H1 (cell line): ENCODE data around the gene CIRBP. TPM values are rescaled to one million over a fixed set of nuclear protein-coding genes. Genes with fewer than 3 reads are reported as not detected.

Experiments used
- CTCF ChIA-PET: fragments of 300-600 bp; sonication (Branson Sonifier 250); formaldehyde crosslinking; loops from one replicate; lab custom pipeline; 2021; ENCODE audit not compliant: partially characterized antibody; lab: Charles Lee
- POLR2A ChIA-PET: fragments of 300-600 bp; sonication (Branson Sonifier 250); formaldehyde crosslinking; loops from one replicate; lab custom pipeline; 2021; ENCODE audit warnings: inconsistent platforms; ENCODE audit not compliant: partially characterized antibody; lab: Charles Lee
- DNase-seq, 2 experiments: peaks; one replicate each; pipeline versions ENCODE4 v3.0.0 to v3.0.0-alpha.2; 2010 to 2022; ENCODE audit warnings: low spot score in 2 of 2, low read depth in 1 of 2, mixed read lengths in 1 of 2
- FAIRE-seq: peaks from 2 replicates; lab custom pipeline; 2011; peaks lifted over from hg19 to GRCh38; lab: Jason Lieb, UNC
- H2AFZ ChIP-seq: 2 replicates; pipeline ENCODE4 v1.8.1; 2012; ENCODE audit warnings: low read length, inconsistent platforms
- H2AK5ac ChIP-seq: 2 replicates; pipeline ENCODE4 v1.6.1; 2013; ENCODE audit warnings: low read depth, low read length
- H2BK120ac ChIP-seq: replicated peaks from 2 replicates; pipeline ENCODE3; 2013; ENCODE audit warnings: low read depth, low read length, inconsistent platforms
- H2BK12ac ChIP-seq: 2 replicates; pipeline ENCODE4 v1.6.1; 2013; ENCODE audit warnings: low read depth, low read length
- H2BK15ac ChIP-seq: 2 replicates; pipeline ENCODE4 v1.6.1; 2013; ENCODE audit warnings: low read length
- H2BK20ac ChIP-seq: 2 replicates; pipeline ENCODE4 v1.6.1; 2013; ENCODE audit warnings: low read length
- H2BK5ac ChIP-seq: 2 replicates; pipeline ENCODE4 v1.6.1; 2013; ENCODE audit warnings: low read depth, low read length
- H3K14ac ChIP-seq: 2 replicates; pipeline ENCODE4 v1.6.1; 2013; ENCODE audit warnings: inconsistent platforms; ENCODE audit not compliant: insufficient read length
- H3K18ac ChIP-seq: 2 replicates; pipeline ENCODE4 v1.6.1; 2013; ENCODE audit warnings: low read length; ENCODE audit errors: extremely low read depth
- H3K23ac ChIP-seq: 2 replicates; pipeline ENCODE4 v1.6.1; 2013; ENCODE audit warnings: inconsistent platforms; ENCODE audit not compliant: insufficient read length
- H3K23me2 ChIP-seq: 2 replicates; pipeline ENCODE4 v1.6.1; 2013; ENCODE audit warnings: low read depth, low read length
- H3K27ac ChIP-seq: 2 replicates; pipeline ENCODE4 v1.6.1; 2011; ENCODE audit warnings: low read depth, low read length, inconsistent platforms
- H3K27me3 ChIP-seq, 4 experiments: replicated peaks in 1 of 4; 1 replicate in 1 of 4; 2 replicates in 3 of 4; pipeline versions ENCODE4 v1.6.1 to v1.8.1; 2011 to 2013; ENCODE audit warnings: low read length in 3 of 4, mild to moderate bottlenecking in 3 of 4, inconsistent platforms in 2 of 4, mixed read lengths in 2 of 4, moderate library complexity in 1 of 4; ENCODE audit not compliant: control insufficient read depth in 3 of 4, insufficient read depth in 3 of 4; ENCODE audit errors: extremely low read depth in 1 of 4
- H3K36me3 ChIP-seq, 4 experiments: 2 replicates each; pipeline versions ENCODE4 v1.6.1 to v1.8.1; 2011 to 2013; ENCODE audit warnings: mild to moderate bottlenecking in 4 of 4, low read length in 3 of 4, moderate library complexity in 2 of 4, control low read depth in 1 of 4, inconsistent platforms in 1 of 4; ENCODE audit not compliant: insufficient read depth in 4 of 4, control insufficient read depth in 2 of 4
- H3K4ac ChIP-seq: replicated peaks from 2 replicates; pipeline ENCODE3; 2013; ENCODE audit warnings: low read length, low read depth, mixed read lengths, inconsistent platforms; ENCODE audit not compliant: insufficient read length
- H3K4me1 ChIP-seq, 4 experiments: replicated peaks in 1 of 4; 1 replicate in 1 of 4; 2 replicates in 3 of 4; pipeline versions ENCODE4 v1.6.1 to v1.8.1; 2011 to 2013; ENCODE audit warnings: low read length in 3 of 4, inconsistent platforms in 2 of 4, mixed read lengths in 1 of 4; ENCODE audit not compliant: insufficient read depth in 4 of 4, control insufficient read depth in 3 of 4
- H3K4me2 ChIP-seq, 2 experiments: 2 replicates each; pipeline versions ENCODE4 v1.6.1 to v1.8.1; 2011 to 2013; ENCODE audit warnings: low read depth in 2 of 2, low read length in 2 of 2, control low read depth in 1 of 2, inconsistent platforms in 1 of 2, mild to moderate bottlenecking in 1 of 2; ENCODE audit not compliant: insufficient read depth in 1 of 2
- H3K4me3 ChIP-seq, 4 experiments: fragments of 200-600, 300-600 bp in 1 of 4; sonication (generic), shearing (Covaris generic), sonication (Bioruptor Twin) in 1 of 4; 2 replicates each; pipeline versions ENCODE4 v1.5.1 to v1.8.1; 2011 to 2016; ENCODE audit warnings: low read length in 4 of 4, low read depth in 3 of 4, control low read depth in 2 of 4, inconsistent platforms in 2 of 4, mild to moderate bottlenecking in 2 of 4, mixed read lengths in 1 of 4, moderate library complexity in 1 of 4; ENCODE audit not compliant: insufficient read depth in 2 of 4; ENCODE audit errors: extremely low read depth in 1 of 4
- H3K56ac ChIP-seq: replicated peaks from 2 replicates; pipeline ENCODE3; 2013; ENCODE audit warnings: low read depth, mild to moderate bottlenecking, mixed read lengths, low read length, inconsistent platforms; ENCODE audit not compliant: insufficient read length
- H3K79me1 ChIP-seq: 2 replicates; pipeline ENCODE4 v1.6.1; 2013; ENCODE audit warnings: low read depth, low read length, control low read depth
- H3K79me2 ChIP-seq, 2 experiments: 2 replicates each; pipeline versions ENCODE4 v1.6.1 to v1.8.1; 2012 to 2013; ENCODE audit warnings: low read length in 2 of 2, mild to moderate bottlenecking in 2 of 2, inconsistent platforms in 1 of 2; ENCODE audit not compliant: insufficient read depth in 2 of 2, control insufficient read depth in 1 of 2
- H3K9ac ChIP-seq, 4 experiments: replicated peaks in 1 of 4; 1 replicate in 1 of 4; 2 replicates in 3 of 4; pipeline versions ENCODE4 v1.6.1 to v1.8.1; 2011 to 2013; ENCODE audit warnings: low read depth in 3 of 4, low read length in 3 of 4, control low read depth in 2 of 4, mild to moderate bottlenecking in 2 of 4, moderate library complexity in 2 of 4, inconsistent platforms in 1 of 4; ENCODE audit errors: extremely low read depth in 1 of 4
- H3K9me3 ChIP-seq, 2 experiments: 2 replicates each; pipeline versions ENCODE4 v1.6.1 to v1.8.1; 2012 to 2013; ENCODE audit warnings: mild to moderate bottlenecking in 2 of 2, moderate library complexity in 2 of 2, control low read depth in 1 of 2, inconsistent platforms in 1 of 2, low read depth in 1 of 2, low read length in 1 of 2, mixed read lengths in 1 of 2; ENCODE audit not compliant: insufficient read depth in 2 of 2
- H4K20me1 ChIP-seq, 2 experiments: replicated peaks in 1 of 2; 2 replicates each; pipeline versions ENCODE3 to v1.8.1; 2011 to 2013; ENCODE audit warnings: inconsistent platforms in 2 of 2, low read length in 2 of 2, mild to moderate bottlenecking in 1 of 2; ENCODE audit not compliant: insufficient read depth in 2 of 2, control insufficient read depth in 1 of 2
- H4K5ac ChIP-seq: 2 replicates; pipeline ENCODE4 v1.6.1; 2013; ENCODE audit warnings: low read length, low read depth, mixed read lengths, inconsistent platforms; ENCODE audit not compliant: insufficient read length
- H4K8ac ChIP-seq: 2 replicates; pipeline ENCODE4 v1.8.0; 2013; ENCODE audit warnings: mild to moderate bottlenecking, moderate library complexity, low read length, inconsistent platforms; ENCODE audit not compliant: insufficient read depth; ENCODE audit errors: extremely low read depth
- H4K91ac ChIP-seq: replicated peaks from 2 replicates; pipeline ENCODE3; 2013; ENCODE audit warnings: low read length, mixed read lengths, inconsistent platforms; ENCODE audit not compliant: insufficient read length
- KDM4A ChIP-seq: IDR thresholded peaks from one replicate; pipeline ENCODE4 v1.7.1; 2012; ENCODE audit warnings: low read depth, mild to moderate bottlenecking, moderate library complexity, low read length, inconsistent platforms; ENCODE audit not compliant: severe bottlenecking
- RXRA ChIP-seq: IDR thresholded peaks from 2 replicates; pipeline ENCODE4 v1.6.1; 2011; ENCODE audit warnings: low read depth, mild to moderate bottlenecking, low read length, moderate library complexity; ENCODE audit not compliant: insufficient read depth
- SIX5 ChIP-seq: IDR thresholded peaks from 2 replicates; pipeline ENCODE4 v1.6.1; 2011; ENCODE audit warnings: mild to moderate bottlenecking, low read depth, low read length
- TAF1 ChIP-seq: IDR thresholded peaks from 2 replicates; pipeline ENCODE4 v1.6.1; 2011; ENCODE audit warnings: mild to moderate bottlenecking, low read depth, low read length
- TAF7 ChIP-seq: optimal IDR thresholded peaks from 2 replicates; pipeline ENCODE3; 2011; ENCODE audit warnings: low read depth, mild to moderate bottlenecking, inconsistent platforms, low read length, moderate library complexity, borderline replicate concordance
- TBP ChIP-seq: IDR thresholded peaks from 2 replicates; pipeline ENCODE4 v1.6.1; 2011; ENCODE audit warnings: low read depth, low read length, improper control_type of control experiment
- WGBS, 2 experiments: shearing (Covaris generic) in 1 of 2; methylation state at CpG; one replicate each; pipeline versions ENCODE4 v1.1.6 to v1.1.7; 2013 to 2015; ENCODE audit warnings: low lambda C conversion rate in 2 of 2, mixed read lengths in 2 of 2, inconsistent platforms in 1 of 2, low coverage in 1 of 2, missing lambda C conversion rate in 1 of 2; ENCODE audit not compliant: insufficient replicate concordance in 2 of 2, insufficient coverage in 1 of 2, insufficient read length in 1 of 2; ENCODE audit errors: extremely low coverage in 1 of 2, missing lambda C conversion rate in 1 of 2; 5-methylcytosine and 5-hydroxymethylcytosine counted together
- polyA plus RNA-seq, 7 experiments: library from polyadenylated mRNA; depleted of rRNA in 3 of 7; stranded (reverse) in 5 of 7; unstranded in 2 of 7; fragments of >200 nt in 5 of 7; fragments of 200-250 nt in 2 of 7; gene quantifications; 1 replicate in 5 of 7; 2 replicates in 1 of 7; 4 replicates in 1 of 7; pipeline versions ENCODE4 v1.2.1 to v1.2.3, GENCODE V29; 2011 to 2013; ENCODE audit warnings: missing spikeins in 2 of 7, mixed read lengths in 2 of 7
- total RNA-seq: library from RNA; stranded (reverse); fragmentation: NEBNext Ultra II Directional; extraction: Animal tissue kit (Norgen Biotek cat#: 25700); gene quantifications from 2 replicates; pipeline ENCODE4 v1.2.1, GENCODE V29; 2021
- TF ChIP-seq, protein P1 (sequence below): IDR thresholded peaks from 2 replicates; pipeline ENCODE4 v1.6.1; 2012; ENCODE audit warnings: inconsistent platforms
- TF ChIP-seq, protein P2 (sequence below): IDR thresholded peaks from 2 replicates; pipeline ENCODE4 v1.6.1; 2012; ENCODE audit warnings: inconsistent platforms

CIRBP gene
- total and polyA plus RNA-seq, 2 of the 8 experiments (the other 6 are each of a cell fraction or from before 2014, with no cell fraction given), result 175 to 199 TPM

DNA sequence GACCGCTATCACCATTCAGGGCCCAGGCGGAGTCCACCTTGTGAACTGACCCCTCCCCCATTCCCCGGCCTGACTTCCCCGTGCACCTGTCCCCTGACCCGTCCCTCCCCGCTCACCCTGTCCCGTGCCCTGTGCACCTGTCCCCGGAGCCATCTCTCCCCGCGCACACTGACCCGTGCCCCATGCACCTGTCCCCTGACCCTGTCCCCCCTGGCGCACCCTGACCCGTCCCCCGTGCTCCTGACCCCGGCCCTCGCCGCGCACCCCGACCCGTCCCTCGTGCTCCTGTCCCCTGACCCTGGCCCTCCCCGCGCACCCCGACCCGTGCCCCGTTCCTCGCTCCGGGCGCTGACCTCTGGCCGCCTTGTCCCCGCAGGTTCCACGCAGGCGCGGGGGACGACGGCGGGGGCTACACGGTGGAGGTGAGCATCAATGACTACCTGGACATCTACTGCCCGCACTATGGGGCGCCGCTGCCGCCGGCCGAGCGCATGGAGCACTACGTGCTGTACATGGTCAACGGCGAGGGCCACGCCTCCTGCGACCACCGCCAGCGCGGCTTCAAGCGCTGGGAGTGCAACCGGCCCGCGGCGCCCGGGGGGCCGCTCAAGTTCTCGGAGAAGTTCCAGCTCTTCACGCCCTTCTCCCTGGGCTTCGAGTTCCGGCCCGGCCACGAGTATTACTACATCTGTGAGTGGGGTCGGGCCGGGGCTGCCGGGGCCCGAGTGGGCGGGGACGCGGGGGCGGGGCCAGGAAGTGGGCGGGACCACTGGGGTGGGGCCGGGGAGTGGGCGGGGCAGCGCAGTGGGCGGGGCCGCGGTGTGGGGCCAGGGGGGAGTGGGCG lies 26.3 kb downstream of the CIRBP start:
- Histone ChIP-seq H3K79me2 (no peaks in the 10 kb centered on the region), H2AK5ac (no peak overlapping the region), H2BK15ac (no peak overlapping the region), H3K4me2 (peak overlapping the region; percentile 33 to 84), H3K18ac (no peak overlapping the region), H4K5ac (no peak overlapping the region), H4K20me1 (peaks cover 7% of the 10 kb centered on the region in 2 experiments), H3K4me3 (peak overlapping the region; percentile 26 to 68 (median 32); a peak in 7 of 8 replicates), H3K14ac (no peak overlapping the region), H2BK20ac (no peak overlapping the region), H3K36me3 (no peaks in the 10 kb centered on the region), H3K23ac (no peak overlapping the region), H2BK12ac (no peak overlapping the region), H3K27me3 (peaks cover 0 to 2% (median 1%) of the 10 kb centered on the region in 4 experiments; a peak in 2 of 7 replicates), H3K23me2 (no peaks in the 10 kb centered on the region; the same call in 1 of the 2 replicates), H3K79me1 (peaks cover 2% of the 10 kb centered on the region; the same call in 1 of the 2 replicates), H3K4me1 (peaks cover 0 to 7% (median under 1%) of the 10 kb centered on the region in 4 experiments; a peak in 4 of 7 replicates), H3K56ac (no peak overlapping the region), H2BK5ac (no peak overlapping the region), H4K91ac (no peak overlapping the region), H3K9ac (no peak overlapping the region), H2BK120ac (no peak overlapping the region), H4K8ac (no peak overlapping the region; the same call in 1 of the 2 replicates), H3K9me3 (no peaks in the 10 kb centered on the region), H3K27ac (no peak overlapping the region), H3K4ac (no peak overlapping the region), H2AFZ (no peak overlapping the region)
- FAIRE-seq (no peak), DNase-seq (peak in 1 of 2 experiments; percentile 83)
- ChIA-PET POLR2A (interaction anchor here (1.3 to 1.8 kb wide), 4 partner anchors 20 to 141 kb away, joined by 3 to 8 read pairs (median 5); partner anchors contain the start of genes CIRBP and FAM174C), CTCF (interaction anchor here (1.0 kb wide), 1 partner anchor 102 kb away, joined by 3 read pairs; no protein-coding TSS in a partner anchor)
- WGBS, 2 experiments, result 8% methylated on average over 44 of the region's 82 CpGs; no CpG with 5 or more reads in 1 of the 2 experiments
- TF ChIP-seq TBP, result peak; percentile 38; the same call in 1 of the 2 replicates
- TF ChIP-seq, protein P1, sequence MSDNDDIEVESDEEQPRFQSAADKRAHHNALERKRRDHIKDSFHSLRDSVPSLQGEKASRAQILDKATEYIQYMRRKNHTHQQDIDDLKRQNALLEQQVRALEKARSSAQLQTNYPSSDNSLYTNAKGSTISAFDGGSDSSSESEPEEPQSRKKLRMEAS, result peak; percentile 59
- TF ChIP-seq KDM4A, result peak; percentile 47
- TF ChIP-seq TAF7, result no peak
- TF ChIP-seq, protein P2, sequence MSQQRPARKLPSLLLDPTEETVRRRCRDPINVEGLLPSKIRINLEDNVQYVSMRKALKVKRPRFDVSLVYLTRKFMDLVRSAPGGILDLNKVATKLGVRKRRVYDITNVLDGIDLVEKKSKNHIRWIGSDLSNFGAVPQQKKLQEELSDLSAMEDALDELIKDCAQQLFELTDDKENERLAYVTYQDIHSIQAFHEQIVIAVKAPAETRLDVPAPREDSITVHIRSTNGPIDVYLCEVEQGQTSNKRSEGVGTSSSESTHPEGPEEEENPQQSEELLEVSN, result peak; percentile 34
- no peak for TF ChIP-seq SIX5
- no peak for TF ChIP-seq TAF1
- no peak for TF ChIP-seq RXRA
